Type B pancreatic cell (in vitro differentiated cells): ENCODE results near the gene SLC9A7. TPM values are rescaled to one million over a fixed set of nuclear protein-coding genes. Genes with fewer than 3 reads are reported as not detected.

ENCODE experiments used
- DNase-seq: peaks from one replicate; pipeline ENCODE4 v3.0.0; 2021; ENCODE audit warnings: mixed read lengths; ENCODE audit not compliant: unreplicated experiment; ENCODE audit errors: extremely low spot score
- H3K27ac Mint-ChIP-seq: 2 replicates; pipeline ENCODE4 v1.8.0; 2021; ENCODE audit warnings: mild to moderate bottlenecking, mixed read lengths
- H3K27me3 Mint-ChIP-seq: 2 replicates; pipeline ENCODE4 v1.8.0; 2021; ENCODE audit warnings: mixed read lengths
- H3K36me3 Mint-ChIP-seq: 2 replicates; pipeline ENCODE4 v1.8.0; 2021; ENCODE audit warnings: mixed read lengths
- H3K4me1 Mint-ChIP-seq: one replicate; pipeline ENCODE4 v1.8.0; 2021; ENCODE audit warnings: mixed read lengths; ENCODE audit not compliant: unreplicated experiment
- H3K4me3 Mint-ChIP-seq: 2 replicates; pipeline ENCODE4 v1.8.0; 2021; ENCODE audit warnings: mild to moderate bottlenecking, mixed read lengths
- H3K9me3 Mint-ChIP-seq: 2 replicates; pipeline ENCODE4 v1.8.0; 2021; ENCODE audit warnings: mixed read lengths
- total RNA-seq: library from RNA; stranded (reverse); gene quantifications from 2 replicates; pipeline ENCODE4 v1.2.1, GENCODE V29; 2021; ENCODE audit warnings: low replicate concordance
- TF ChIP-seq, protein P1 (sequence below): fragments of 200-600 bp; sonication (generic); conservative IDR thresholded peaks from 2 replicates; pipeline ENCODE4 v1.5.0; 2021; ENCODE audit warnings: antibody characterized with exemption, mild to moderate bottlenecking

The SLC9A7 gene
- total RNA-seq, 1 donor from 2014 or later: 7.5 TPM

DNA sequence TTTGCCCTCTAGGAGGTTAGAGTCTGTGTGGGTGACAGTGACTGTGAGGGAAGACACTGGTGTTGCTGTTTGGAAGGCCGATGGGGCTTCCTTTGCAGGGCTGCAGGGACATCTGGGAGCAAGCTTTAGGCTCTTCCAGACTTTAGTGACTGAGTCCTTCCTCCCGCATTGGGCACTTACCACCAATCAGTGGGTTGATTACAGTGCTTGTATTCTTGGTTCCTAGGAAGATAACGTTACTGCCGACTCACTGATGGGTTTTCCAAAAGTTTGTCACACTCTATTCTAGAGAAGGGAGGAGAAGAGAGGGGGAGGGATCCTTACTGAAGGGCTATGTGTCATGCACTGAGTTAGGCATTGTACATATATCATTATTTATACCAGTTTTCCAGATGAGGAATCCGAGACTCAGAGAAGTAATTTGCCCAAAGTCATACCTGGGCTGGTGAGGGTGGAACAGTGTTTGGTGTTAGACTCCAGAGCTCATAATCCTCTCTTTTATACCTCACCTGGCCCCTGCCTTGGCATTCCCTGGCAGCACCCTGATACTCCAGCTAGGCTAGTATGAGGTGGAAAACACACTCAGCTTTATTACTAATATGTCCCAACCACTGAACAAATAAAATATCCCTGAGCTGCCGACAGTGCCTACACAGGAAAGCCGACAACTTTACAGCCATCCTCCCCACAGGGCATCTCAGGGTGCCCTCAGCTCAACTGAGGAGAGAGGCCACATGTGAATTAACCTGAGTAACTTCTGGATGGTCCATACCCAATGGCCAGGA lies 181.5 kb downstream of the SLC9A7 start:
- no peak for DNase-seq
- no peak overlapping the region for H3K27ac Mint-ChIP-seq
- H3K27me3 Mint-ChIP-seq: peaks cover 23% of the 10 kb centered on the region
- TF ChIP-seq, protein P1, sequence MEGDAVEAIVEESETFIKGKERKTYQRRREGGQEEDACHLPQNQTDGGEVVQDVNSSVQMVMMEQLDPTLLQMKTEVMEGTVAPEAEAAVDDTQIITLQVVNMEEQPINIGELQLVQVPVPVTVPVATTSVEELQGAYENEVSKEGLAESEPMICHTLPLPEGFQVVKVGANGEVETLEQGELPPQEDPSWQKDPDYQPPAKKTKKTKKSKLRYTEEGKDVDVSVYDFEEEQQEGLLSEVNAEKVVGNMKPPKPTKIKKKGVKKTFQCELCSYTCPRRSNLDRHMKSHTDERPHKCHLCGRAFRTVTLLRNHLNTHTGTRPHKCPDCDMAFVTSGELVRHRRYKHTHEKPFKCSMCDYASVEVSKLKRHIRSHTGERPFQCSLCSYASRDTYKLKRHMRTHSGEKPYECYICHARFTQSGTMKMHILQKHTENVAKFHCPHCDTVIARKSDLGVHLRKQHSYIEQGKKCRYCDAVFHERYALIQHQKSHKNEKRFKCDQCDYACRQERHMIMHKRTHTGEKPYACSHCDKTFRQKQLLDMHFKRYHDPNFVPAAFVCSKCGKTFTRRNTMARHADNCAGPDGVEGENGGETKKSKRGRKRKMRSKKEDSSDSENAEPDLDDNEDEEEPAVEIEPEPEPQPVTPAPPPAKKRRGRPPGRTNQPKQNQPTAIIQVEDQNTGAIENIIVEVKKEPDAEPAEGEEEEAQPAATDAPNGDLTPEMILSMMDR: no peak
- no peaks in the 10 kb centered on the region for H3K9me3 Mint-ChIP-seq
- no peaks in the 10 kb centered on the region for H3K36me3 Mint-ChIP-seq
- H3K4me1 Mint-ChIP-seq: peaks cover 10% of the 10 kb centered on the region
- H3K4me3 Mint-ChIP-seq: peak overlapping the region; percentile 77

DNA sequence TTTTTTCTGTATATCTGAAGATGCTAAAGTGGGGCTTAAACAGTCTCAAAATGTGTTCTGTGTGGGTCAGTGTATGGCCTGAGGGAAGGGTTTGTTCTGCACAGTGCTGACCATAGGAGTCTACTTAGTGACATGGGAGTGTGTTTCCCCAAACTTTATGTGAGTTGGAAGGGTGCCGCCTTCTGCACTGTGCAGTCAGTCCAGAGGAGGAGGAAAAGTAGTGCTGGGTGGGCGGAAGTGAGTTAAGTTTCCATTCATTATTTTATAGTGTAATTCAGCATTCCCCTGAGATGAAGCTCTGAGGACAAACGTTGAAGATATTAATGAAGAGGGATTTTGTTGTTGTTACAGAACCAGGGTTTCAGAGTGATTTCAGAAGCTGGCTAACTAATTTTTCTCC lies 182.5 kb downstream of the SLC9A7 start:
- Mint-ChIP-seq H3K27ac (no peak overlapping the region), H3K27me3 (peaks cover 30% of the 10 kb centered on the region), H3K4me1 (peaks cover 10% of the 10 kb centered on the region), H3K36me3 (no peaks in the 10 kb centered on the region), H3K9me3 (no peaks in the 10 kb centered on the region), H3K4me3 (peak overlapping the region; percentile 77)
- no peak for DNase-seq
- TF ChIP-seq, protein P1: no peak

- H3K4me1 Mint-ChIP-seq: peaks cover 10% of the 10 kb centered on the region
- TF ChIP-seq, protein P1: no peak
- no peaks in the 10 kb centered on the region for H3K9me3 Mint-ChIP-seq
- no peaks in the 10 kb centered on the region for H3K36me3 Mint-ChIP-seq
- peaks cover 30% of the 10 kb centered on the region for H3K27me3 Mint-ChIP-seq
- no peak overlapping the region for H3K27ac Mint-ChIP-seq
- H3K4me3 Mint-ChIP-seq: peak overlapping the region; percentile 77
- no peak for DNase-seq
Observed at GRCh38 chrX:46575991-46576392, 182.9 kb downstream of the SLC9A7 start.

DNA sequence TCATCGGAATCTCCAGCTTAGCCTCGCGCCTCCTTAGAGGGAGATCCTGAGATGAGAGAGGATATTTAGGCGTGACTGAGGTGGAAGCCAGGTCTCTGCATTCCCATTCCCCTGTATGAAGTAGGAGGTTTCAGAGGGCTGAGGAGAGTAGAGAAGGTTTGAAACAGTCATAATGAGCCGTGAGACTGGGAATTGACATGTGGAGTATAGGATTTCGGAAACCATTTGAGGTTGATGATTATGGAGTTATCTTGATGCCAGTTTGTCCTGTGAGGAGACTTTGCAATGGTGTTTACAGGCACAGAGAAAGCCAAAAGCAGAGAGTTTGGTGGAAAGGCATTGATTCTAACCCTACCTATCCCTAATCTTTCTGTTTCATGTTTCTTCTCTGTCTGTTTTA lies 183.3 kb downstream of the SLC9A7 start:
- Mint-ChIP-seq H3K36me3 (no peaks in the 10 kb centered on the region), H3K4me1 (peaks cover 10% of the 10 kb centered on the region), H3K4me3 (peak overlapping the region; percentile 77), H3K27ac (no peak overlapping the region), H3K27me3 (peaks cover 30% of the 10 kb centered on the region), H3K9me3 (no peaks in the 10 kb centered on the region)
- TF ChIP-seq, protein P1: no peak
- no peak for DNase-seq

DNA sequence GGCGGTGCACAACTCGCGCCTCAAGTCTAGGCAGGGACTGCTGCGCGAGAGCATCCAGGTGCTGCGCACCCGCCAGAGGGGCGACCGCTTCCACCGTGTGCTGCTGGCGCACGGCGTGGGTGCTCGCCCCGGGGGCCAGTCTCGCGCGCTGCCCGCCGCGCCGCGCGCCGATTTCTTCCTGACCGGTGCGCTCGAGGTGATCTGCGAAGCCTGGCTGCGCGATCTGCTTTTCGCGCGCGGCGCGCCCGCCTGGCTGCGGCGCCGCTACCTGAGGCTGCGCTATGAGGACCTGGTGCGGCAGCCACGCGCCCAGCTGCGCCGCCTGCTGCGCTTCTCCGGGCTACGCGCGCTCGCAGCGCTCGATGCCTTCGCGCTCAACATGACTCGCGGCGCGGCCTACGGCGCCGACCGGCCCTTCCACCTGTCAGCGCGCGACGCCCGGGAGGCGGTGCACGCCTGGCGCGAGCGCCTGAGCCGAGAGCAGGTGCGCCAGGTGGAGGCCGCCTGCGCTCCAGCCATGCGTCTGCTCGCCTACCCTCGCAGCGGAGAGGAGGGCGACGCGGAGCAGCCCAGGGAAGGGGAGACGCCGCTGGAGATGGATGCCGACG lies 184.0 kb downstream of the SLC9A7 start:
- Mint-ChIP-seq H3K4me3 (peak overlapping the region; percentile 79), H3K27ac (no peak overlapping the region), H3K4me1 (peaks cover 10% of the 10 kb centered on the region), H3K27me3 (peaks cover 30% of the 10 kb centered on the region), H3K9me3 (no peaks in the 10 kb centered on the region), H3K36me3 (no peaks in the 10 kb centered on the region)
- DNase-seq: no peak
- TF ChIP-seq, protein P1: no peak
